Measurements from ENCODE around the gene DNAJB13. TPM values are rescaled to one million over a fixed set of nuclear protein-coding genes. Genes with fewer than 3 reads are reported as not detected.

DNAJB13 gene
- total RNA-seq, 2 experiments from 2014 or later = not detected

- peaks cover 4% of the 10 kb centered on the region for H3K4me1 Mint-ChIP-seq
- peaks cover 12% of the 10 kb centered on the region for H3K27me3 Mint-ChIP-seq
- ChIA-PET POLR2A (no interaction called here), CTCF (interaction anchor here (0.6 to 1.6 kb wide), 3 partner anchors 10 to 290 kb away, joined by 3 read pairs; no protein-coding TSS in a partner anchor)
- H3K4me3 Mint-ChIP-seq = no peak overlapping the region
- H3K9me3 Mint-ChIP-seq = no peaks in the 10 kb centered on the region
- DNase-seq = no peak
- no peaks in the 10 kb centered on the region for H3K36me3 Mint-ChIP-seq (ENCODE audit: low read depth)
- H3K27ac Mint-ChIP-seq = no peak overlapping the region
Measured at GRCh38 chr11:73958521-73959141, 7.8 kb downstream of the DNAJB13 start.

GRCh38 chr11:73961321-73961720, 10.5 kb downstream of the DNAJB13 start:
- peaks cover 15% of the 10 kb centered on the region for H3K4me1 Mint-ChIP-seq
- H3K36me3 Mint-ChIP-seq (ENCODE audit: low read depth) = no peaks in the 10 kb centered on the region
- H3K4me3 Mint-ChIP-seq = no peak overlapping the region
- ChIA-PET CTCF (no interaction called here), POLR2A (no interaction called here)
- peaks cover 7% of the 10 kb centered on the region for H3K27me3 Mint-ChIP-seq
- DNase-seq = no peak
- no peak overlapping the region for H3K27ac Mint-ChIP-seq
- no peaks in the 10 kb centered on the region for H3K9me3 Mint-ChIP-seq

GRCh38 chr11:73962101-73962705, 11.4 kb downstream of the DNAJB13 start:
- H3K36me3 Mint-ChIP-seq (ENCODE audit: low read depth) = no peaks in the 10 kb centered on the region
- no peak overlapping the region for H3K4me3 Mint-ChIP-seq
- peaks cover 15% of the 10 kb centered on the region for H3K4me1 Mint-ChIP-seq
- no peak for DNase-seq
- H3K9me3 Mint-ChIP-seq = no peaks in the 10 kb centered on the region
- ChIA-PET POLR2A (no interaction called here), CTCF (interaction anchor here (0.5 to 2.4 kb wide), 2 partner anchors 28 to 445 kb away, joined by 3 to 5 read pairs; no protein-coding TSS in a partner anchor)
- no peak overlapping the region for H3K27ac Mint-ChIP-seq
- peaks cover 7% of the 10 kb centered on the region for H3K27me3 Mint-ChIP-seq

- Mint-ChIP-seq H3K27ac (no peak overlapping the region), H3K36me3 (ENCODE audit: low read depth) (no peaks in the 10 kb centered on the region), H3K4me3 (no peak overlapping the region), H3K27me3 (peaks cover 2% of the 10 kb centered on the region), H3K4me1 (peaks cover 17% of the 10 kb centered on the region), H3K9me3 (no peaks in the 10 kb centered on the region)
- POLR2A ChIA-PET = interaction anchor here (1.2 to 12.4 kb wide), 2 partner anchors 17 to 292 kb away, joined by 5 to 264 read pairs; partner anchors contain the start of gene UCP2
- no peak for DNase-seq
- CTCF ChIA-PET = interaction anchor here (0.8 to 2.4 kb wide), 15 partner anchors 11 to 462 kb away, joined by 3 to 20 read pairs (median 4); partner anchors contain the start of genes C2CD3 and PPME1
Measured at GRCh38 chr11:73963861-73964260, 13.0 kb downstream of the DNAJB13 start.

GRCh38 chr11:73965076-73965763, 14.4 kb downstream of the DNAJB13 start:
- no peak for DNase-seq
- Mint-ChIP-seq H3K27me3 (peaks cover 2% of the 10 kb centered on the region), H3K4me3 (no peak overlapping the region), H3K4me1 (peaks cover 31% of the 10 kb centered on the region), H3K36me3 (ENCODE audit: low read depth) (peaks cover 3% of the 10 kb centered on the region), H3K27ac (no peak overlapping the region), H3K9me3 (no peaks in the 10 kb centered on the region)
- ChIA-PET CTCF (interaction anchor here (1.3 to 2.1 kb wide), 5 partner anchors 15 to 358 kb away, joined by 3 to 20 read pairs (median 7); no protein-coding TSS in a partner anchor), POLR2A (interaction anchor here (0.7 to 12.4 kb wide), 3 partner anchors 16 to 205 kb away, joined by 4 to 264 read pairs (median 5); partner anchors contain the start of genes C2CD3 and UCP2)

GRCh38 chr11:73965764-73966121, 14.9 kb downstream of the DNAJB13 start:
- Mint-ChIP-seq H3K4me1 (peaks cover 34% of the 10 kb centered on the region), H3K4me3 (no peak overlapping the region), H3K27ac (no peak overlapping the region), H3K36me3 (ENCODE audit: low read depth) (peaks cover 3% of the 10 kb centered on the region), H3K9me3 (no peaks in the 10 kb centered on the region), H3K27me3 (peaks cover 2% of the 10 kb centered on the region)
- CTCF ChIA-PET = interaction anchor here (1.3 kb wide), 1 partner anchor 14 kb away, joined by 7 read pairs; no protein-coding TSS in a partner anchor
- POLR2A ChIA-PET = interaction anchor here (1.7 to 12.4 kb wide), 2 partner anchors 16 to 205 kb away, joined by 5 to 264 read pairs; partner anchors contain the start of genes C2CD3 and UCP2
- no peak for DNase-seq

- H3K9me3 Mint-ChIP-seq = no peaks in the 10 kb centered on the region
- no peaks in the 10 kb centered on the region for H3K27me3 Mint-ChIP-seq
- peaks cover 16% of the 10 kb centered on the region for H3K36me3 Mint-ChIP-seq (ENCODE audit: low read depth)
- ChIA-PET POLR2A (interaction anchor here (0.8 to 12.4 kb wide), 3 partner anchors 13 to 203 kb away, joined by 3 to 264 read pairs (median 7); partner anchors contain the start of genes PPME1 and UCP2), CTCF (no interaction called here)
- peaks cover 57% of the 10 kb centered on the region for H3K4me1 Mint-ChIP-seq
- no peak overlapping the region for H3K4me3 Mint-ChIP-seq
- DNase-seq = no peak
- H3K27ac Mint-ChIP-seq = no peak overlapping the region
Measured at GRCh38 chr11:73968356-73968966, 17.6 kb downstream of the DNAJB13 start.

- Mint-ChIP-seq H3K4me1 (peaks cover 61% of the 10 kb centered on the region), H3K36me3 (ENCODE audit: low read depth) (peaks cover 21% of the 10 kb centered on the region), H3K4me3 (no peak overlapping the region), H3K9me3 (no peaks in the 10 kb centered on the region), H3K27me3 (no peaks in the 10 kb centered on the region), H3K27ac (no peak overlapping the region)
- DNase-seq = no peak
- CTCF ChIA-PET = no interaction called here
- POLR2A ChIA-PET = interaction anchor here (1.6 to 12.4 kb wide), 3 partner anchors 12 to 133 kb away, joined by 3 to 264 read pairs (median 20); partner anchors contain the start of gene UCP2
Measured at GRCh38 chr11:73969091-73969490, 18.3 kb downstream of the DNAJB13 start.

- no peaks in the 10 kb centered on the region for H3K27me3 Mint-ChIP-seq
- H3K27ac Mint-ChIP-seq = peak overlapping the region; percentile 63
- no peak overlapping the region for H3K4me3 Mint-ChIP-seq
- ChIA-PET CTCF (interaction anchor here (1.1 kb wide), 2 partner anchors 10 to 286 kb away, joined by 4 read pairs; no protein-coding TSS in a partner anchor), POLR2A (interaction anchor here (0.9 to 12.4 kb wide), 8 partner anchors 10 to 201 kb away, joined by 3 to 264 read pairs (median 4); partner anchors contain the start of genes C2CD3, PPME1 and UCP2)
- DNase-seq = no peak
- H3K36me3 Mint-ChIP-seq (ENCODE audit: low read depth) = peaks cover 32% of the 10 kb centered on the region
- H3K9me3 Mint-ChIP-seq = no peaks in the 10 kb centered on the region
- H3K4me1 Mint-ChIP-seq = peaks cover 64% of the 10 kb centered on the region
Measured at GRCh38 chr11:73969991-73970800, 19.4 kb downstream of the DNAJB13 start.

GRCh38 chr11:73971175-73971719, 20.4 kb downstream of the DNAJB13 start:
- no peak overlapping the region for H3K4me3 Mint-ChIP-seq
- no peaks in the 10 kb centered on the region for H3K27me3 Mint-ChIP-seq
- ChIA-PET POLR2A (interaction anchor here (0.9 to 12.4 kb wide), 6 partner anchors 10 to 62 kb away, joined by 3 to 264 read pairs (median 8); partner anchors contain the start of gene UCP2), CTCF (interaction anchor here (0.6 to 4.4 kb wide), 4 partner anchors 9 to 34 kb away, joined by 3 to 12 read pairs (median 4); partner anchors contain the start of gene UCP2)
- H3K4me1 Mint-ChIP-seq = peaks cover 74% of the 10 kb centered on the region
- no peak overlapping the region for H3K27ac Mint-ChIP-seq
- H3K36me3 Mint-ChIP-seq (ENCODE audit: low read depth) = peaks cover 42% of the 10 kb centered on the region
- no peak for DNase-seq
- no peaks in the 10 kb centered on the region for H3K9me3 Mint-ChIP-seq

GRCh38 chr11:73972187-73972586, 21.4 kb downstream of the DNAJB13 start:
- Mint-ChIP-seq H3K27me3 (no peaks in the 10 kb centered on the region), H3K4me3 (no peak overlapping the region), H3K4me1 (peaks cover 84% of the 10 kb centered on the region), H3K27ac (peak overlapping the region; percentile 97), H3K9me3 (no peaks in the 10 kb centered on the region), H3K36me3 (ENCODE audit: low read depth) (peaks cover 52% of the 10 kb centered on the region)
- ChIA-PET CTCF (interaction anchor here (1.8 to 4.4 kb wide), 2 partner anchors 12 to 33 kb away, joined by 3 to 12 read pairs; no protein-coding TSS in a partner anchor), POLR2A (interaction anchor here (0.9 to 12.4 kb wide), 7 partner anchors 9 to 199 kb away, joined by 3 to 264 read pairs (median 12); partner anchors contain the start of genes C2CD3, PPME1 and UCP2)
- DNase-seq = no peak
